Fibroblast of skin of abdomen (primary cell): Measurements from ENCODE around the gene PIK3R5.
"Not testable (repeated sequence)": the region's sequence is repeated elsewhere in the genome, so short reads cannot be mapped to it uniquely, and the experiment has no call there.

Experiments
- DNase-seq: peaks from one replicate; pipeline ENCODE4 v3.0.0-alpha.2; 2013

The PIK3R5 gene

GRCh38 chr17:8984225-8984624 is 18.7 kb upstream of the PIK3R5 start:
- not testable (repeated sequence) for DNase-seq

- DNase-seq = no peak
These were observed 15.9 kb upstream of the PIK3R5 start for GRCh38 chr17:8981443-8981842.

GRCh38 chr17:8979715-8980114 is 14.2 kb upstream of the PIK3R5 start:
- no peak for DNase-seq

GRCh38 chr17:8976638-8977037 is 11.1 kb upstream of the PIK3R5 start:
- no peak for DNase-seq

- DNase-seq = no peak
These were observed 9.7 kb upstream of the PIK3R5 start for GRCh38 chr17:8975091-8975725.

- DNase-seq = no peak
These were observed 4.4 kb upstream of the PIK3R5 start for GRCh38 chr17:8969901-8970300.

- no peak for DNase-seq
These were observed 3.0 kb upstream of the PIK3R5 start for GRCh38 chr17:8968503-8968902.

GRCh38 chr17:8967861-8968260 is 2.4 kb upstream of the PIK3R5 start:
- no peak for DNase-seq

- DNase-seq = no peak
These were observed 1.4 kb upstream of the PIK3R5 start for GRCh38 chr17:8966926-8967325.

GRCh38 chr17:8964801-8965393 is 610 bp downstream of the PIK3R5 start:
- DNase-seq = no peak

GRCh38 chr17:8963647-8964258 is 1.8 kb downstream of the PIK3R5 start:
- DNase-seq = no peak

GRCh38 chr17:8963014-8963413 is 2.5 kb downstream of the PIK3R5 start:
- no peak for DNase-seq

GRCh38 chr17:8961829-8962228 is 3.7 kb downstream of the PIK3R5 start:
- DNase-seq = no peak

- DNase-seq = no peak
These were observed 5.0 kb downstream of the PIK3R5 start for GRCh38 chr17:8960325-8961140.

GRCh38 chr17:8959312-8959918 is 6.1 kb downstream of the PIK3R5 start:
- DNase-seq = no peak

- no peak for DNase-seq
These were observed 7.8 kb downstream of the PIK3R5 start for GRCh38 chr17:8957721-8958120.

GRCh38 chr17:8956465-8956902 is 9.0 kb downstream of the PIK3R5 start:
- no peak for DNase-seq

GRCh38 chr17:8955021-8955959 is 10.2 kb downstream of the PIK3R5 start:
- DNase-seq = no peak

- DNase-seq = no peak
These were observed 11.2 kb downstream of the PIK3R5 start for GRCh38 chr17:8954339-8954738.

GRCh38 chr17:8953156-8953885 is 12.2 kb downstream of the PIK3R5 start:
- no peak for DNase-seq

GRCh38 chr17:8952191-8952590 is 13.3 kb downstream of the PIK3R5 start:
- no peak for DNase-seq
